PC-3 (cell line): Measurements from ENCODE around the gene SDS.

Experiments used
- EZH2 ChIP-seq: fragments of 300-600 bp; sonication (generic); IDR thresholded peaks from one replicate; pipeline ENCODE4 v1.6.1; 2017; ENCODE audit warnings: antibody characterized with exemption, mild to moderate bottlenecking, low read length; ENCODE audit not compliant: unreplicated experiment
- TF ChIP-seq, protein P1 (sequence below): fragments of 300-600 bp; sonication (generic); conservative IDR thresholded peaks from 2 replicates; pipeline ENCODE4 v1.5.1; 2017; ENCODE audit warnings: antibody characterized with exemption, low read depth, mild to moderate bottlenecking, low read length

- TF ChIP-seq, protein P1, sequence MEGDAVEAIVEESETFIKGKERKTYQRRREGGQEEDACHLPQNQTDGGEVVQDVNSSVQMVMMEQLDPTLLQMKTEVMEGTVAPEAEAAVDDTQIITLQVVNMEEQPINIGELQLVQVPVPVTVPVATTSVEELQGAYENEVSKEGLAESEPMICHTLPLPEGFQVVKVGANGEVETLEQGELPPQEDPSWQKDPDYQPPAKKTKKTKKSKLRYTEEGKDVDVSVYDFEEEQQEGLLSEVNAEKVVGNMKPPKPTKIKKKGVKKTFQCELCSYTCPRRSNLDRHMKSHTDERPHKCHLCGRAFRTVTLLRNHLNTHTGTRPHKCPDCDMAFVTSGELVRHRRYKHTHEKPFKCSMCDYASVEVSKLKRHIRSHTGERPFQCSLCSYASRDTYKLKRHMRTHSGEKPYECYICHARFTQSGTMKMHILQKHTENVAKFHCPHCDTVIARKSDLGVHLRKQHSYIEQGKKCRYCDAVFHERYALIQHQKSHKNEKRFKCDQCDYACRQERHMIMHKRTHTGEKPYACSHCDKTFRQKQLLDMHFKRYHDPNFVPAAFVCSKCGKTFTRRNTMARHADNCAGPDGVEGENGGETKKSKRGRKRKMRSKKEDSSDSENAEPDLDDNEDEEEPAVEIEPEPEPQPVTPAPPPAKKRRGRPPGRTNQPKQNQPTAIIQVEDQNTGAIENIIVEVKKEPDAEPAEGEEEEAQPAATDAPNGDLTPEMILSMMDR: no peak
- TF ChIP-seq EZH2: no peak
Measured at GRCh38 chr12:113435367-113435766, 31.7 kb upstream of the SDS start.
